Osteocyte (in vitro differentiated cells): ENCODE measurements around the gene OR11G2. TPM values are rescaled to one million over a fixed set of nuclear protein-coding genes. Genes with fewer than 3 reads are reported as not detected.
"Not testable (repeated sequence)": the region's sequence is repeated elsewhere in the genome, so short reads cannot be mapped to it uniquely, and the experiment has no call there.

Source experiments
- DNase-seq: peaks from one replicate; pipeline ENCODE4 v3.0.0; 2021; ENCODE audit warnings: mixed read lengths; ENCODE audit not compliant: unreplicated experiment; ENCODE audit errors: extremely low spot score
- H3K27ac Mint-ChIP-seq: one replicate; pipeline ENCODE4 v1.8.0; 2021; ENCODE audit warnings: mild to moderate bottlenecking, mixed read lengths; ENCODE audit not compliant: unreplicated experiment
- H3K27me3 Mint-ChIP-seq: one replicate; pipeline ENCODE4 v1.8.0; 2021; ENCODE audit warnings: mixed read lengths; ENCODE audit not compliant: unreplicated experiment
- H3K36me3 Mint-ChIP-seq: one replicate; pipeline ENCODE4 v1.8.0; 2021; ENCODE audit warnings: mixed read lengths; ENCODE audit not compliant: unreplicated experiment
- H3K4me1 Mint-ChIP-seq: one replicate; pipeline ENCODE4 v1.8.0; 2021; ENCODE audit warnings: mixed read lengths; ENCODE audit not compliant: unreplicated experiment
- H3K4me3 Mint-ChIP-seq: one replicate; pipeline ENCODE4 v1.8.0; 2021; ENCODE audit warnings: mild to moderate bottlenecking, moderate library complexity, mixed read lengths; ENCODE audit not compliant: unreplicated experiment
- H3K9me3 Mint-ChIP-seq: one replicate; pipeline ENCODE4 v1.8.0; 2021; ENCODE audit warnings: mixed read lengths; ENCODE audit not compliant: unreplicated experiment
- long read RNA-seq: library from polyadenylated mRNA; unstranded; transcript quantifications from one replicate; pipeline ENCODE4 v2.0.0, GENCODE V29; 2021
- total RNA-seq: library from RNA; stranded (reverse); gene quantifications from 2 replicates; pipeline ENCODE4 v1.2.1, GENCODE V29; 2021
- TF ChIP-seq, protein P1 (sequence below): fragments of 200-600 bp; sonication (generic); IDR thresholded peaks from 2 replicates; pipeline ENCODE4 v1.5.0; 2021; ENCODE audit warnings: antibody characterized with exemption, mild to moderate bottlenecking, moderate library complexity

OR11G2 gene
- total RNA-seq: not detected in 2 replicates
- long read RNA-seq: 0 reads

DNA sequence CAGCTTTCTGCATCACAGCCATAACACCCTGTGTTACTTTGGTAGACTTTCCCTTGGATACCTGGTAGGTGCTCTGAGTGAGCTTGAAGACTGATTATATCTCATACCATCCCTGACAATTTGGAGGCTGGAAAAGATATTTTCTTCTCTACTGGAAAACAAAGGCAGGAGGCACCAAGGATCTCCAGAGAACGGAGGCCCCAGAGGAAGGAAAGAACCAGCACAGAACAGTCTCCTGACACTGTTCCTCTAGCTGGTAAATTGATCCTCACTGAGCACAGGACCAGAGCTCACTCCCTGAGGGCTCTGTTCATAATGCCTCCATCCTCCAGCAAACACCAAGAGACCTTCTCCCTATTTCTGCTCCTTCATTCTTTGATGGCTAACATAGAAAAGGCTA lies at the start of gene OR11G2:
Gene OR11G2, plus strand, starts transcription at position 301 of the 400 bp plus-strand sequence. CDS start 6,542 bp downstream, outside the sequence.
- H3K27ac Mint-ChIP-seq: no peak within 1 kb of the TSS
- TF ChIP-seq, protein P1, sequence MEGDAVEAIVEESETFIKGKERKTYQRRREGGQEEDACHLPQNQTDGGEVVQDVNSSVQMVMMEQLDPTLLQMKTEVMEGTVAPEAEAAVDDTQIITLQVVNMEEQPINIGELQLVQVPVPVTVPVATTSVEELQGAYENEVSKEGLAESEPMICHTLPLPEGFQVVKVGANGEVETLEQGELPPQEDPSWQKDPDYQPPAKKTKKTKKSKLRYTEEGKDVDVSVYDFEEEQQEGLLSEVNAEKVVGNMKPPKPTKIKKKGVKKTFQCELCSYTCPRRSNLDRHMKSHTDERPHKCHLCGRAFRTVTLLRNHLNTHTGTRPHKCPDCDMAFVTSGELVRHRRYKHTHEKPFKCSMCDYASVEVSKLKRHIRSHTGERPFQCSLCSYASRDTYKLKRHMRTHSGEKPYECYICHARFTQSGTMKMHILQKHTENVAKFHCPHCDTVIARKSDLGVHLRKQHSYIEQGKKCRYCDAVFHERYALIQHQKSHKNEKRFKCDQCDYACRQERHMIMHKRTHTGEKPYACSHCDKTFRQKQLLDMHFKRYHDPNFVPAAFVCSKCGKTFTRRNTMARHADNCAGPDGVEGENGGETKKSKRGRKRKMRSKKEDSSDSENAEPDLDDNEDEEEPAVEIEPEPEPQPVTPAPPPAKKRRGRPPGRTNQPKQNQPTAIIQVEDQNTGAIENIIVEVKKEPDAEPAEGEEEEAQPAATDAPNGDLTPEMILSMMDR: no peak
- H3K36me3 Mint-ChIP-seq: no peaks in the 10 kb centered on the region
- H3K4me3 Mint-ChIP-seq: no peak within 1 kb of the TSS
- no peaks in the 10 kb centered on the region for H3K27me3 Mint-ChIP-seq
- H3K9me3 Mint-ChIP-seq: peaks cover 11% of the 10 kb centered on the region
- no peak for DNase-seq
- H3K4me1 Mint-ChIP-seq: no peaks in the 10 kb centered on the region

- no peak for DNase-seq
- no peaks in the 10 kb centered on the region for H3K4me1 Mint-ChIP-seq
- H3K9me3 Mint-ChIP-seq: peaks cover 46% of the 10 kb centered on the region
- H3K27me3 Mint-ChIP-seq: no peaks in the 10 kb centered on the region
- H3K36me3 Mint-ChIP-seq: no peaks in the 10 kb centered on the region
- TF ChIP-seq, protein P1: no peak
- no peak overlapping the region for H3K4me3 Mint-ChIP-seq
- H3K27ac Mint-ChIP-seq: no peak overlapping the region
These were observed 46.8 kb upstream of the OR11G2 start for GRCh38 chr14:20143911-20144310.

DNA sequence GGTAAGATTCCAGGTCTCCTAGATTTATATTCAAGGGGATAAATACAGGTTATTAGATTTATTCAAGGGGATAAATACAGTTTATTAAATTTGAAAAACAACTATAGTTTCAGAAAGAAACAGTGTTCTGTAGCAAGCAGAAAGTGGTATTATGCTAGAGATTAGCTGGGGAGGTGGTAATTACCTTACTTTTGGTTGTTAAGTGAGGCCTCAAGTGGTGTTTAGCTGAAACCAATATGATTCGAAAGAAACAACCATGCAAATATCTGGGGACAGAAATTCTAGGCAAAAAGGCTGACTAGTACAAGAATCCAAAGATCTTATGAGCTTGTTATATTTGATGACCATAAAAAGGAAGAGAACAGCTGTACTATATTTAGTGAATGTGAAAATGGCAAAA lies 45.9 kb upstream of the OR11G2 start:
- TF ChIP-seq, protein P1: no peak
- Mint-ChIP-seq H3K9me3 (peaks cover 53% of the 10 kb centered on the region), H3K27ac (no peak overlapping the region), H3K4me1 (no peaks in the 10 kb centered on the region), H3K36me3 (no peaks in the 10 kb centered on the region), H3K4me3 (no peak overlapping the region), H3K27me3 (no peaks in the 10 kb centered on the region)
- DNase-seq: no peak

GRCh38 chr14:20164462-20164861 lies 26.2 kb upstream of the OR11G2 start:
- H3K4me3 Mint-ChIP-seq: no peak overlapping the region
- H3K4me1 Mint-ChIP-seq: no peaks in the 10 kb centered on the region
- no peaks in the 10 kb centered on the region for H3K27me3 Mint-ChIP-seq
- TF ChIP-seq, protein P1: no peak
- peaks cover 56% of the 10 kb centered on the region for H3K9me3 Mint-ChIP-seq
- DNase-seq: no peak
- no peak overlapping the region for H3K27ac Mint-ChIP-seq
- no peaks in the 10 kb centered on the region for H3K36me3 Mint-ChIP-seq

DNA sequence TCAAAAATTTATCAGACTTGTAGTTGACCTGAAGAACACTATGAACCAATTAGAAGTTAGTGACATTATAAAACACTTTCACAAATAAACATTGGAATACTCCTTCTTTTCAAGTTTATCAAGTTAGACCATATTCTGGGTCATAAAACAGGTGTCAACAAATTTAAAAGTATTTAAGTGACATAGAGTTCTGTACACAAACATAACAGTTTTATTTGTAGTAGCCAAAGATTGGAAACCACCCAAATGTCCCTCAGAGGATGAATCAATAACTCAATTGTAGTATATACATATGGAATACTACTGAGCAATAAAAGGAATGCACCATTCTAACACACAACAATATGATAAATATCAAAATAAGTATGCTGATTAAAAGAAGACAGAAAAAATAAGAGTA lies 23.6 kb upstream of the OR11G2 start:
- no peak for DNase-seq
- no peaks in the 10 kb centered on the region for H3K36me3 Mint-ChIP-seq
- no peak overlapping the region for H3K4me3 Mint-ChIP-seq
- peaks cover 48% of the 10 kb centered on the region for H3K9me3 Mint-ChIP-seq
- H3K4me1 Mint-ChIP-seq: no peaks in the 10 kb centered on the region
- TF ChIP-seq, protein P1: no peak
- no peaks in the 10 kb centered on the region for H3K27me3 Mint-ChIP-seq
- no peak overlapping the region for H3K27ac Mint-ChIP-seq

DNA sequence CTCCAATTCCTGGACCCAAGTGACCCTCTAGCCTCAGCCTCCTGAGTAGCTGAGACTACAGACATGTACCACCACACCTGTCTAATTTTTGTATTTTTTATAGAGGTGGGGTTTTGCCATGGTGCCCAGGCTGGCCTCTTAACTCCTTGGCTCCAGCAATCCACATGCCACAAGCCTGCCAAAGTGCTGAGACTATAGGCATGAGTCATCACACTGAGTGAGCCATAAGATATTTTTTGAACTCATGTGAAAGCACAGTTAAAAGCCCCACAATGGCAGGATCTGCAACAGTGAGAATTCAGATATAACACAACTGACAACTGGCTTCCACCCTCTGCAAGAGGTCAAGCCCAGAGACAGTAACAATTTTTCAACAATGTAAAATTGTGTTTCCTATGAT lies 20.8 kb upstream of the OR11G2 start:
- not testable (repeated sequence) for H3K36me3 Mint-ChIP-seq, H3K4me3 Mint-ChIP-seq, H3K27me3 Mint-ChIP-seq, DNase-seq, H3K27ac Mint-ChIP-seq, H3K4me1 Mint-ChIP-seq
- peaks cover 39% of the 10 kb centered on the region for H3K9me3 Mint-ChIP-seq

DNA sequence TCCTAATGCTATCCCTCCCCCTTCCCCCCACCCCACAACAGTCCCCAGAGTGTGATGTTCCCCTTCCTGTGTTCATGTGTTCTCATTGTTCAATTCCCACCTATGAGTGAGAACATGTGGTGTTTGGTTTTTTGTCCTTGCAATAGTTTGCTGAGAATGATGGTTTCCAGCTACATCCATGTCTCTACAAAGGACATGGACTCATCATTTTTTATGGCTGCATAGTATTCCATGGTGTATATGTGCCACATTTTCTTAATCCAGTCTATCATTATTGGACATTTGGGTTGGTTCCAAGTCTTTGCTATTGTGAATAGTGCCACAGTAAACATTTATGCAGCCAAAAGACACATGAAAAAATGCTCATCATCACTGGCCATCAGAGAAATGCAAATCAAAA lies 16.5 kb upstream of the OR11G2 start:
- peaks cover 30% of the 10 kb centered on the region for H3K9me3 Mint-ChIP-seq
- not testable (repeated sequence) for DNase-seq, H3K27ac Mint-ChIP-seq, H3K36me3 Mint-ChIP-seq, H3K4me1 Mint-ChIP-seq, H3K27me3 Mint-ChIP-seq, H3K4me3 Mint-ChIP-seq
